Renal cortical epithelial cell (primary cell): ENCODE data around the gene PLLP. TPM values are rescaled to one million over a fixed set of nuclear protein-coding genes. Genes with fewer than 3 reads are reported as not detected.
"Not testable (repeated sequence)": the region's sequence is repeated elsewhere in the genome, so short reads cannot be mapped to it uniquely, and the experiment has no call there.

Source experiments
- DNase-seq: peaks from one replicate; pipeline ENCODE4 v3.0.0-alpha.2; 2011; ENCODE audit warnings: low read depth
- total RNA-seq: library from RNA; depleted of rRNA; stranded (reverse); fragments of >200 nt; gene quantifications from 2 replicates; pipeline ENCODE4 v1.2.3, GENCODE V29; 2014

Gene PLLP
- total RNA-seq, 1 donor from 2014 or later = 20.6 TPM

- DNase-seq = no peak
These were observed 18.8 kb upstream of the PLLP start for GRCh38 chr16:57303021-57303909.

GRCh38 chr16:57301126-57301817 is 16.8 kb upstream of the PLLP start:
- DNase-seq = no peak

- DNase-seq = peak; percentile 94
These were observed 16.1 kb upstream of the PLLP start for GRCh38 chr16:57300387-57301125.

GRCh38 chr16:57299719-57300386 is 15.4 kb upstream of the PLLP start:
- DNase-seq = peak; percentile 90

GRCh38 chr16:57299009-57299718 is 14.7 kb upstream of the PLLP start:
- DNase-seq = peak; percentile 74

GRCh38 chr16:57297856-57298255 is 13.4 kb upstream of the PLLP start:
- no peak for DNase-seq

- no peak for DNase-seq
These were observed 5.2 kb upstream of the PLLP start for GRCh38 chr16:57289391-57290257.

GRCh38 chr16:57285379-57285778 is 907 bp upstream of the PLLP start:
- DNase-seq = no peak

- no peak for DNase-seq
These were observed 486 bp upstream of the PLLP start for GRCh38 chr16:57284952-57285363.

GRCh38 chr16:57283959-57284208 is 588 bp downstream of the PLLP start:
- DNase-seq = no peak

- DNase-seq = no peak
These were observed 1.1 kb downstream of the PLLP start for GRCh38 chr16:57283214-57283958.

GRCh38 chr16:57282510-57283213 is 1.8 kb downstream of the PLLP start:
- no peak for DNase-seq

GRCh38 chr16:57281791-57282190 is 2.7 kb downstream of the PLLP start:
- DNase-seq = no peak

- DNase-seq = no peak
These were observed 4.5 kb downstream of the PLLP start for GRCh38 chr16:57279780-57280638.

GRCh38 chr16:57278494-57278893 is 6.0 kb downstream of the PLLP start:
- no peak for DNase-seq

- DNase-seq = peak; percentile 93
These were observed 6.9 kb downstream of the PLLP start for GRCh38 chr16:57277586-57277985.

GRCh38 chr16:57276596-57276995 is 7.9 kb downstream of the PLLP start:
- DNase-seq = no peak

GRCh38 chr16:57275946-57276345 is 8.5 kb downstream of the PLLP start:
- not testable (repeated sequence) for DNase-seq
